Endothelial cell of umbilical vein (primary cell): ENCODE results near the gene CASD1. TPM values are rescaled to one million over a fixed set of nuclear protein-coding genes. Genes with fewer than 3 reads are reported as not detected.

Experiments
- BruUV-seq: library from RNA; stranded (reverse); fragments of 400-500 nt; replicated peaks from 2 replicates; lab custom pipeline; 2021; lab: Mats Ljungman, UMichigan
- CTCF ChIA-PET: fragments of 300-600, 350-600 bp; sonication (Branson Sonifier 250); formaldehyde crosslinking; loops from one replicate; lab custom pipeline; 2021; ENCODE audit warnings: antibody characterized with exemption, inconsistent platforms; lab: Charles Lee
- POLR2A ChIA-PET: fragments of 300-600, 350-600 bp; sonication (Branson Sonifier 250); formaldehyde crosslinking; loops from one replicate; lab custom pipeline; 2021; ENCODE audit warnings: antibody characterized with exemption, inconsistent platforms; lab: Charles Lee
- DNase-seq: peaks from one replicate; pipeline ENCODE4 v3.0.0-alpha.2; 2011; ENCODE audit warnings: low read depth, low spot score
- FAIRE-seq: peaks from 2 replicates; lab custom pipeline; 2011; peaks lifted over from hg19 to GRCh38; lab: Jason Lieb, UNC
- H2AFZ ChIP-seq: 2 replicates; pipeline ENCODE4 v1.6.0; 2012; ENCODE audit warnings: low read depth, low read length, control low read depth, inconsistent platforms
- H3K27ac ChIP-seq: 2 replicates; pipeline ENCODE4 v1.5.1; 2011; ENCODE audit warnings: low read depth, mild to moderate bottlenecking, control low read depth, low read length, moderate library complexity; ENCODE audit not compliant: insufficient read depth
- H3K27me3 ChIP-seq, 2 experiments: 2 replicates each; pipeline versions ENCODE4 v1.6.0 to v1.6.1; 2011; ENCODE audit warnings: low read length in 2 of 2, mixed read lengths in 1 of 2; ENCODE audit not compliant: control insufficient read depth in 2 of 2, insufficient read depth in 2 of 2
- H3K36me3 ChIP-seq, 2 experiments: 2 replicates in 1 of 2; 3 replicates in 1 of 2; pipeline ENCODE4 v1.5.1; 2011; ENCODE audit warnings: low read length in 2 of 2, mild to moderate bottlenecking in 1 of 2, moderate library complexity in 1 of 2; ENCODE audit not compliant: control insufficient read depth in 2 of 2, insufficient read depth in 2 of 2; ENCODE audit errors: extremely low read depth in 1 of 2
- H3K4me1 ChIP-seq: 3 replicates; pipeline ENCODE4 v1.5.1; 2011; ENCODE audit warnings: mild to moderate bottlenecking, low read length; ENCODE audit not compliant: control insufficient read depth, insufficient read depth; ENCODE audit errors: extremely low read depth
- H3K4me2 ChIP-seq: 2 replicates; pipeline ENCODE4 v1.6.1; 2011; ENCODE audit warnings: low read length, control low read depth, mixed read lengths; ENCODE audit not compliant: insufficient read depth
- H3K4me3 ChIP-seq, 3 experiments: fragments of 200-600 bp in 1 of 3; sonication (generic), shearing (Covaris generic) in 1 of 3; replicated peaks in 1 of 3; 2 replicates each; pipeline ENCODE4 v1.5.1; 2011 to 2016; ENCODE audit warnings: control low read depth in 3 of 3, low read length in 3 of 3, mild to moderate bottlenecking in 2 of 3, inconsistent platforms in 1 of 3, low read depth in 1 of 3, moderate library complexity in 1 of 3; ENCODE audit not compliant: insufficient read depth in 1 of 3
- H3K79me2 ChIP-seq: 2 replicates; pipeline ENCODE4 v1.6.0; 2012; ENCODE audit warnings: low read length, inconsistent platforms; ENCODE audit not compliant: control insufficient read depth, insufficient read depth
- H3K9ac ChIP-seq: replicated peaks from 2 replicates; pipeline ENCODE3; 2011; ENCODE audit warnings: low read length, control low read depth; ENCODE audit not compliant: insufficient read depth; ENCODE audit errors: extremely low read depth
- H3K9me1 ChIP-seq: replicated peaks from 3 replicates; pipeline ENCODE4 v1.6.0; 2011; ENCODE audit warnings: mild to moderate bottlenecking, low read length; ENCODE audit not compliant: control insufficient read depth, insufficient read depth; ENCODE audit errors: extremely low read depth
- H3K9me3 ChIP-seq: replicated peaks from 2 replicates; pipeline ENCODE4 v1.5.1; 2012; ENCODE audit warnings: low read length, inconsistent platforms; ENCODE audit not compliant: control insufficient read depth, insufficient read depth
- H4K20me1 ChIP-seq: replicated peaks from 2 replicates; pipeline ENCODE3; 2011; ENCODE audit warnings: mild to moderate bottlenecking, low read length; ENCODE audit not compliant: control insufficient read depth, insufficient read depth; ENCODE audit errors: extremely low read depth
- EZH2 ChIP-seq: IDR thresholded peaks from 2 replicates; pipeline ENCODE4 v1.6.1; 2012; ENCODE audit warnings: borderline replicate concordance, low read depth, mild to moderate bottlenecking, moderate library complexity, low read length, inconsistent platforms; ENCODE audit not compliant: severe bottlenecking
- FOS ChIP-seq: IDR thresholded peaks from 2 replicates; pipeline ENCODE4 v1.6.1; 2011; ENCODE audit warnings: mild to moderate bottlenecking, low read length, moderate library complexity, borderline replicate concordance; ENCODE audit not compliant: insufficient read depth
- GATA2 ChIP-seq: IDR thresholded peaks from 2 replicates; pipeline ENCODE4 v1.7.0; 2011; ENCODE audit warnings: low read depth, mild to moderate bottlenecking, moderate library complexity, mixed read lengths, low read length; ENCODE audit not compliant: insufficient read length, insufficient read depth
- JUN ChIP-seq: IDR thresholded peaks from 2 replicates; pipeline ENCODE4 v1.6.1; 2011; ENCODE audit warnings: borderline replicate concordance, low read depth; ENCODE audit not compliant: insufficient read length, insufficient read depth
- MAX ChIP-seq: IDR thresholded peaks from 2 replicates; pipeline ENCODE4 v1.6.1; 2011; ENCODE audit not compliant: insufficient read depth, insufficient read length
- MYC ChIP-seq: IDR thresholded peaks from one replicate; pipeline ENCODE4 v1.6.1; 2011; ENCODE audit warnings: mild to moderate bottlenecking, low read depth, low read length
- POLR2A ChIP-seq: IDR thresholded peaks from 2 replicates; pipeline ENCODE4 v1.6.1; 2012; ENCODE audit warnings: low read depth, mild to moderate bottlenecking, control low read depth, low read length
- POLR2AphosphoS5 ChIP-seq: IDR thresholded peaks from 2 replicates; pipeline ENCODE4 v1.6.1; 2012; ENCODE audit warnings: low read depth, mild to moderate bottlenecking, control low read depth, low read length, moderate library complexity; ENCODE audit not compliant: insufficient read depth
- dilution Hi-C: fragments of 300-500 bp; cut with MboI; formaldehyde crosslinking; loops from one replicate; pipeline ENCODE4 v1.15.0; 2019; ENCODE audit warnings: low sequenced_read_pairs; ENCODE audit not compliant: extremely low pct_ligation_motif_present
- intact Hi-C: fragments of 100-400 bp; cut with micrococcal nuclease; formaldehyde crosslinking; loops from one replicate; pipeline ENCODE4 v1.10.0; 2022
- polyA plus RNA-seq, 4 experiments: library from polyadenylated mRNA; depleted of rRNA in 3 of 4; stranded (reverse) in 3 of 4; unstranded in 1 of 4; fragments of >200 nt; gene quantifications; 2 replicates each; pipeline versions ENCODE4 v1.2.1 to v1.2.3, GENCODE V29; 2011 to 2012; ENCODE audit warnings: missing spikeins in 1 of 4
- total RNA-seq: library from RNA; stranded (reverse); gene quantifications from 2 replicates; pipeline ENCODE4 v1.2.3, GENCODE V29; 2021
- TF ChIP-seq, protein P1 (sequence below), 2 donors: IDR thresholded peaks; 1 replicate in 1 of 2; 2 replicates in 1 of 2; pipeline ENCODE4 v1.5.1; 2011; ENCODE audit warnings: low read length in 2 of 2, mild to moderate bottlenecking in 2 of 2, moderate library complexity in 2 of 2, control low read depth in 1 of 2, inconsistent platforms in 1 of 2, low read depth in 1 of 2; ENCODE audit not compliant: insufficient read depth in 1 of 2; ENCODE audit errors: extremely low read depth in 1 of 2

The CASD1 gene
- total and polyA plus RNA-seq, 2 donors (not counting 3 experiments of a cell fraction or from before 2014, with no cell fraction given), result 8.6 to 16.0 TPM

GRCh38 chr7:94547126-94547525, 37.5 kb downstream of the CASD1 start:
- no peaks in the 10 kb centered on the region for H4K20me1 ChIP-seq
- H3K4me3 ChIP-seq, result no peak overlapping the region
- H3K27ac ChIP-seq, result no peak overlapping the region
- CTCF ChIA-PET, result interaction anchor here (1.5 kb wide), 1 partner anchor 8 kb away, joined by 4 read pairs; no protein-coding TSS in a partner anchor
- H3K4me2 ChIP-seq, result no peak overlapping the region
- POLR2A ChIA-PET, result no interaction called here
- dilution Hi-C loops, result no loop called here
- no peak overlapping the region for H3K9ac ChIP-seq
- DNase-seq (peak; percentile 43), FAIRE-seq (no peak)
- no peaks in the 10 kb centered on the region for H3K36me3 ChIP-seq
- no peaks in the 10 kb centered on the region for H3K9me1 ChIP-seq
- H3K27me3 ChIP-seq, result no peaks in the 10 kb centered on the region
- H3K9me3 ChIP-seq, result no peaks in the 10 kb centered on the region
- no peaks in the 10 kb centered on the region for H3K4me1 ChIP-seq
- intact Hi-C loops, result no loop called here
- H3K79me2 ChIP-seq, result no peaks in the 10 kb centered on the region
- no TSS peak for BruUV-seq
- no peak overlapping the region for H2AFZ ChIP-seq
- TF ChIP-seq POLR2AphosphoS5 (no peak), MYC (no peak), JUN (no peak), EZH2 (no peak)
- TF ChIP-seq, protein P1, sequence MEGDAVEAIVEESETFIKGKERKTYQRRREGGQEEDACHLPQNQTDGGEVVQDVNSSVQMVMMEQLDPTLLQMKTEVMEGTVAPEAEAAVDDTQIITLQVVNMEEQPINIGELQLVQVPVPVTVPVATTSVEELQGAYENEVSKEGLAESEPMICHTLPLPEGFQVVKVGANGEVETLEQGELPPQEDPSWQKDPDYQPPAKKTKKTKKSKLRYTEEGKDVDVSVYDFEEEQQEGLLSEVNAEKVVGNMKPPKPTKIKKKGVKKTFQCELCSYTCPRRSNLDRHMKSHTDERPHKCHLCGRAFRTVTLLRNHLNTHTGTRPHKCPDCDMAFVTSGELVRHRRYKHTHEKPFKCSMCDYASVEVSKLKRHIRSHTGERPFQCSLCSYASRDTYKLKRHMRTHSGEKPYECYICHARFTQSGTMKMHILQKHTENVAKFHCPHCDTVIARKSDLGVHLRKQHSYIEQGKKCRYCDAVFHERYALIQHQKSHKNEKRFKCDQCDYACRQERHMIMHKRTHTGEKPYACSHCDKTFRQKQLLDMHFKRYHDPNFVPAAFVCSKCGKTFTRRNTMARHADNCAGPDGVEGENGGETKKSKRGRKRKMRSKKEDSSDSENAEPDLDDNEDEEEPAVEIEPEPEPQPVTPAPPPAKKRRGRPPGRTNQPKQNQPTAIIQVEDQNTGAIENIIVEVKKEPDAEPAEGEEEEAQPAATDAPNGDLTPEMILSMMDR (IDR thresholded peaks at IDR 0.05; ENCODE audit: extremely low read depth in 1 of 2, insufficient read depth in 1 of 2, low read depth in 1 of 2, low read length in 2 of 2), result no peak

DNA sequence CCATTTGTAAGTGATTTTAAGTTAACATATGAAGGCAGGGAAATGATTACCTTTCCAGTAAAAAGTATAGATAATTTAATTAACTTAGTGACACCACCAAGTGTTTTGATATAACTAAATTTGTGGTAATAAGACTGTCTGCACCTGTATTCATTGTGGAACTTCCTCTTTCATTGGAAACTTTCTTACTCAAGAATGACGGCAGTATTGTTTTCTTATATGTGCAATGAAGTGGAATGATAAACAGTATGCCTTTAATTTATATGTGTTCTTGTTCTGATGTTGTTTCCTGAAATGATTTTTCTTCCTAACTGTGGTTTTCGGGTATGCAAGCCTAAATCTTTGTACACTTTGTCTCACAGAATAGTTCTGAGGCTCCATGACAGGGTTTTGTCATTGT, 46.4 kb downstream of the CASD1 start:
- TF ChIP-seq EZH2 (no peak), POLR2A (no peak), MYC (no peak), FOS (no peak), MAX (no peak), JUN (no peak), POLR2AphosphoS5 (no peak), GATA2 (no peak)
- TF ChIP-seq, protein P1 (IDR thresholded peaks at IDR 0.05; ENCODE audit: extremely low read depth in 1 of 2, insufficient read depth in 1 of 2, low read depth in 1 of 2, low read length in 2 of 2), result no peak
- no peak overlapping the region for H3K27ac ChIP-seq
- H3K27me3 ChIP-seq, result no peaks in the 10 kb centered on the region
- no peaks in the 10 kb centered on the region for H3K9me1 ChIP-seq
- no peaks in the 10 kb centered on the region for H3K79me2 ChIP-seq
- ChIA-PET CTCF (interaction anchor here (0.9 kb wide), 1 partner anchor 14 kb away, joined by 3 read pairs; no protein-coding TSS in a partner anchor), POLR2A (no interaction called here)
- H3K9ac ChIP-seq, result no peak overlapping the region
- H3K9me3 ChIP-seq, result no peaks in the 10 kb centered on the region
- H3K4me3 ChIP-seq, result no peak overlapping the region
- intact Hi-C loops, result no loop called here
- DNase-seq, result no peak
- H4K20me1 ChIP-seq, result no peaks in the 10 kb centered on the region
- no peak overlapping the region for H2AFZ ChIP-seq
- H3K36me3 ChIP-seq, result no peaks in the 10 kb centered on the region
- no peak for FAIRE-seq
- no peaks in the 10 kb centered on the region for H3K4me1 ChIP-seq
- dilution Hi-C loops, result no loop called here
- BruUV-seq, result no TSS peak
- no peak overlapping the region for H3K4me2 ChIP-seq
